Measurements from ENCODE around the gene IGFBP1. TPM values are rescaled to one million over a fixed set of nuclear protein-coding genes. Genes with fewer than 3 reads are reported as not detected.

The IGFBP1 gene
- total and polyA plus RNA-seq, 9 of the 15 experiments (the other 6 are each of a cell fraction or from before 2014, with no cell fraction given), result not detected

- TF ChIP-seq SAFB (IDR thresholded peaks at IDR 0.05; ENCODE audit: borderline replicate concordance, low read depth, low read length) (no peak), SMAD3 (CRISPR knock-in tag; conservative IDR thresholded peaks at IDR 0.05) (no peak), U2AF1 (optimal IDR thresholded peaks at IDR 0.05; ENCODE audit: low read depth, low read length) (no peak), ATF1 (CRISPR knock-in tag; IDR thresholded peaks at IDR 0.05) (no peak), ATF1 (tag; IDR thresholded peaks at IDR 0.05) (no peak), BMI1 (IDR thresholded peaks at IDR 0.05; ENCODE audit: low read length) (no peak), NCOR1 (IDR thresholded peaks at IDR 0.05) (no peak), ETS2 (tag; IDR thresholded peaks at IDR 0.05; ENCODE audit: borderline replicate concordance, poor library complexity, severe bottlenecking) (no peak), HMGN3 (IDR thresholded peaks at IDR 0.05; ENCODE audit: borderline replicate concordance, extremely low read depth, insufficient read length, low read depth, low read length) (no peak), SNIP1 (IDR thresholded peaks at IDR 0.05; ENCODE audit: low read depth) (no peak), NFATC3 (IDR thresholded peaks at IDR 0.05) (no peak), NELFE (IDR thresholded peaks at IDR 0.05; ENCODE audit: insufficient read depth, insufficient read length) (no peak)
Measured at GRCh38 chr7:45923290-45923689, 35.0 kb downstream of the IGFBP1 start (continued).

DNA sequence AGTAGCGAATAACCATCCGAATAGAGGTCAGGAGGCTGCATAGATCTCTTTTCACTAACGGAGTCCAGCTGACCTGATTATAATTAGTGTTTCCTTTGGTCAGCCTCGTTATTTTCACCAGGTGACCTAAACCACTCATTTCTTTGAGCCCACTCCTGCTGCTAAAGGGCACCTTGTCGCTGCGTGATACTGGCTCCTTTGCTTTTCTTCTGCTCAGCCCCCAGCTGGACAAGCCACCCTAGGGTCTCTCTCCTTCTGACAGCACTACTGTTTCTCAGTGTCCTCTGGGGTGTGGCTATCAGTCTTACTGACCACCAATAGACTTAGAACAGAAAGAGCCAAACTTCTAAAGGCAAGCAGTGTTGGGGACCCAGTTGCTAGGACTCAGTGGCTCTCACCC lies 35.5 kb downstream of the IGFBP1 start:
- H3K4me3 ChIP-seq, result no peak overlapping the region
- H2AFZ ChIP-seq (ENCODE audit: low read depth, low read length), result no peak overlapping the region
- intact Hi-C loops (cut with micrococcal nuclease), result loop anchor here (1.0 to 10.0 kb wide), 4 partner anchors 431 to 1309 kb away; no protein-coding TSS in a partner anchor
- no peaks in the 10 kb centered on the region for H3K36me3 ChIP-seq (ENCODE audit: control insufficient read depth, insufficient read depth, low read length)
- POLR2A ChIA-PET, result interaction anchor here (1.2 kb wide), 1 partner anchor 16 kb away, joined by 4 read pairs; no protein-coding TSS in a partner anchor
- BruUV-seq (replicated peaks), result no TSS peak
- no peak for FAIRE-seq
- ATAC-seq, result no peak
- no peaks in the 10 kb centered on the region for H3K9me3 ChIP-seq (replicated peaks; ENCODE audit: control insufficient read depth, insufficient read depth, low read depth, low read length)
- H3K9ac ChIP-seq (ENCODE audit: insufficient read depth in 1 of 2, low read depth in 2 of 2, low read length in 2 of 2), result no peak overlapping the region
- CTCF ChIA-PET (ENCODE audit: low intra/inter-chr PET ratio), result interaction anchor here (1.2 to 1.6 kb wide), 3 partner anchors 1164 to 1258 kb away, joined by 3 to 6 read pairs (median 3); no protein-coding TSS in a partner anchor
- no peaks in the 10 kb centered on the region for H3K4me1 ChIP-seq (replicated peaks in 1 of 2; ENCODE audit: control insufficient read depth in 2 of 2, insufficient read depth in 2 of 2, low read length in 2 of 2)
- no peak for DNase-seq (ENCODE audit: extremely low read depth in 1 of 4, low spot score in 3 of 4)
- H3K9me1 ChIP-seq (ENCODE audit: control insufficient read depth, insufficient read depth, low read length), result no peaks in the 10 kb centered on the region
- H4K20me1 ChIP-seq (replicated peaks; ENCODE audit: control insufficient read depth, insufficient read depth, low read length), result no peaks in the 10 kb centered on the region
- peaks cover 0 to 4% of the 10 kb centered on the region in 2 experiments; a peak in 2 of 5 replicates for H3K27me3 ChIP-seq (ENCODE audit: control insufficient read depth in 2 of 2, insufficient read depth in 2 of 2, low read length in 2 of 2)
- in situ Hi-C loops (cut with MboI), result loop anchor here (10.0 kb wide), 1 partner anchor 1161 kb away; no protein-coding TSS in a partner anchor
- H3K79me2 ChIP-seq (ENCODE audit: control insufficient read depth, insufficient read depth, low read length), result no peaks in the 10 kb centered on the region
- TF ChIP-seq SMARCA4 (IDR thresholded peaks at IDR 0.05), result no peak
- TF ChIP-seq ARID2 (IDR thresholded peaks at IDR 0.05), result no peak
- no peak for TF ChIP-seq ZKSCAN8 (CRISPR knock-in tag; IDR thresholded peaks at IDR 0.05)
- TF ChIP-seq KLF16 (IDR thresholded peaks at IDR 0.05), result no peak
- TF ChIP-seq MCM7 (IDR thresholded peaks at IDR 0.05), result no peak
- no peak overlapping the region for H3K27ac ChIP-seq (ENCODE audit: extremely low read depth, low read depth, low read length)
- 8% methylated on average over 6 of the region's 6 CpGs for WGBS (ENCODE audit: insufficient coverage, low coverage, missing lambda C conversion rate)
- no peak overlapping the region for H3K4me2 ChIP-seq (ENCODE audit: insufficient read depth, low read length)

Data from K562 (cell line).